HFF-Myc (cell line): Measurements from ENCODE around the gene ARHGEF4.

Experiments used
- DNase-seq: peaks from one replicate; pipeline ENCODE4 v3.0.0-alpha.2; 2011; ENCODE audit warnings: low read depth; ENCODE audit errors: extremely low read depth
- H3K4me3 ChIP-seq: replicated peaks from 2 replicates; pipeline ENCODE4 v1.5.1; 2011; ENCODE audit warnings: low read depth, mild to moderate bottlenecking, control low read depth, low read length
- TF ChIP-seq, protein P1 (sequence below): IDR thresholded peaks from 2 replicates; pipeline ENCODE4 v1.5.1; 2012; ENCODE audit warnings: mild to moderate bottlenecking, low read depth, low read length, control low read depth; ENCODE audit errors: missing control alignments

ARHGEF4 gene

DNA sequence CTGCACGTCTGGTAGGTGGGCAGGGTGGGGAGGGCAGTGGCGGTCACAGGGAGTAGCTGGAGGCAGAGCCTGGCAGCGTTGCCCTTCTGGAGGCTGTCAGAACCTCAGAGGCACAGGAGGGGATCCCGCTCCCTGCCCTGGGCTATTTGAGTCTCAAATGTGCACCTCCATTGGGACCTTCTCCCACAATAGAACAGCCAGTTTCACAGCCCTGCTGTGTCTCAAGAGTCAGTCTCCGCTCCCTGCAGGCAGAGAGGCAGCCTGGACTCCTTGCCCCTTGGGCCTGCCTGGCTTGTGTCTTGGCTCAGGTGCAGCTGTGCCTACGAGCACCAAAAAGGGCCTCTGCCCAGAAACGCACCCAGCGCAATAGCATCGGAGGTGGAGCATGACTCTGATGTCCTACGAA, 199.1 kb downstream of the ARHGEF4 start:
- TF ChIP-seq, protein P1, sequence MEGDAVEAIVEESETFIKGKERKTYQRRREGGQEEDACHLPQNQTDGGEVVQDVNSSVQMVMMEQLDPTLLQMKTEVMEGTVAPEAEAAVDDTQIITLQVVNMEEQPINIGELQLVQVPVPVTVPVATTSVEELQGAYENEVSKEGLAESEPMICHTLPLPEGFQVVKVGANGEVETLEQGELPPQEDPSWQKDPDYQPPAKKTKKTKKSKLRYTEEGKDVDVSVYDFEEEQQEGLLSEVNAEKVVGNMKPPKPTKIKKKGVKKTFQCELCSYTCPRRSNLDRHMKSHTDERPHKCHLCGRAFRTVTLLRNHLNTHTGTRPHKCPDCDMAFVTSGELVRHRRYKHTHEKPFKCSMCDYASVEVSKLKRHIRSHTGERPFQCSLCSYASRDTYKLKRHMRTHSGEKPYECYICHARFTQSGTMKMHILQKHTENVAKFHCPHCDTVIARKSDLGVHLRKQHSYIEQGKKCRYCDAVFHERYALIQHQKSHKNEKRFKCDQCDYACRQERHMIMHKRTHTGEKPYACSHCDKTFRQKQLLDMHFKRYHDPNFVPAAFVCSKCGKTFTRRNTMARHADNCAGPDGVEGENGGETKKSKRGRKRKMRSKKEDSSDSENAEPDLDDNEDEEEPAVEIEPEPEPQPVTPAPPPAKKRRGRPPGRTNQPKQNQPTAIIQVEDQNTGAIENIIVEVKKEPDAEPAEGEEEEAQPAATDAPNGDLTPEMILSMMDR: no peak
- peak overlapping the region; percentile 28 for H3K4me3 ChIP-seq
- no peak for DNase-seq

DNA sequence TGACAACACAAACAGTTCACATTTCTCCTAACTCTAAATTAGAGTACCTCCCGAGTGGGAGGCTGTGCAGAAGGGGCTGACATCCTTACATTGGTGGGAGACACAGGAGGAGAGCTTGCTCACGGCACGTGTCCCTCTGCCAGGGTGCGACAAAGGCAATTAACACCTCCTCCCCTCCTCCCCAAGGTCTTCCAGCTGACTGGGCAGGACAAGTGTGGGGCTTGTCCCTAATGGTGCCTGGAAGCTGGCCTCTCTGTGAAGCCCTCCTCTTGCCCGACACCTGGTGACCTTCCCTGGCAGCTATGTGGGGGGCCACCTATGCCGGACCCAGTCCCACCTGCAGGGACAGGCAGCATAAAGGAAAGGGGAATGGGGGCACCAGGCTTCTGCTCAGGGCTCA, 199.6 kb downstream of the ARHGEF4 start:
- no peak for DNase-seq
- TF ChIP-seq, protein P1: no peak
- H3K4me3 ChIP-seq: no peak overlapping the region

DNA sequence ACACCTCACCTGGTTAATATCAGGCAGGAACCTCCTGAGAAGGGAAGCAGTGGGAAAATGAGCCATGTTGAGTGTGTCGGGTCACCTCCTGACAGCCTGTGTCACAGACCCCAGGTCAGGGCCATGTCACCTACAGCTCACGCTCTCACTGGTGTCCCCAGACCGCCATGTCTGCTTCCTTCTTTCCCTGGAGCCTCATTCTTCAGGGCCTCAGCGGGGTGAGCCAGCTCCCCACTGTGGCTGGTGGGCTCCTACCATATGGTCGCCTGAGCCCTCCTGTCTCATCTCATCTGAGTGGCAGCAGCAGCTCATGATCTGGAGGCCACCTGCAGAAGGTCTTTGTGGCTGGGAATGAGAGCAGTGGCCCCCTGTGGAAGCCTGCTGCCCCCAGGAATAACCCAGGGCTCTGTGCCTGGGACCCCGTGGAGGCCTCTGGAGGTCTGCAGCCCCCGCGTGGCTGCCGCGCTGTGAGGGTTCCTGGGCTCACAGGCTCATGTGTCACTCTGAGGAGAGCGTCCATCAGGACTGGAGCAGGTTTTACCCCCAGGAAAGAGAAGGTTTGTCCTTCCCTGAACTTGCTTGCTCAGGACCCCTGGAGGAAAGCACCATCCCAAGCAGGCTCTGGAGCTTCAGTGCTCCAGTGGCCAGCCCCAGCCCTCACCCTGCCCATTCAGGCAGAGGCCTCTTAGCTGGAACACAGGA, 200.1 kb downstream of the ARHGEF4 start:
- DNase-seq: no peak
- H3K4me3 ChIP-seq: no peak overlapping the region
- TF ChIP-seq, protein P1: no peak

DNA sequence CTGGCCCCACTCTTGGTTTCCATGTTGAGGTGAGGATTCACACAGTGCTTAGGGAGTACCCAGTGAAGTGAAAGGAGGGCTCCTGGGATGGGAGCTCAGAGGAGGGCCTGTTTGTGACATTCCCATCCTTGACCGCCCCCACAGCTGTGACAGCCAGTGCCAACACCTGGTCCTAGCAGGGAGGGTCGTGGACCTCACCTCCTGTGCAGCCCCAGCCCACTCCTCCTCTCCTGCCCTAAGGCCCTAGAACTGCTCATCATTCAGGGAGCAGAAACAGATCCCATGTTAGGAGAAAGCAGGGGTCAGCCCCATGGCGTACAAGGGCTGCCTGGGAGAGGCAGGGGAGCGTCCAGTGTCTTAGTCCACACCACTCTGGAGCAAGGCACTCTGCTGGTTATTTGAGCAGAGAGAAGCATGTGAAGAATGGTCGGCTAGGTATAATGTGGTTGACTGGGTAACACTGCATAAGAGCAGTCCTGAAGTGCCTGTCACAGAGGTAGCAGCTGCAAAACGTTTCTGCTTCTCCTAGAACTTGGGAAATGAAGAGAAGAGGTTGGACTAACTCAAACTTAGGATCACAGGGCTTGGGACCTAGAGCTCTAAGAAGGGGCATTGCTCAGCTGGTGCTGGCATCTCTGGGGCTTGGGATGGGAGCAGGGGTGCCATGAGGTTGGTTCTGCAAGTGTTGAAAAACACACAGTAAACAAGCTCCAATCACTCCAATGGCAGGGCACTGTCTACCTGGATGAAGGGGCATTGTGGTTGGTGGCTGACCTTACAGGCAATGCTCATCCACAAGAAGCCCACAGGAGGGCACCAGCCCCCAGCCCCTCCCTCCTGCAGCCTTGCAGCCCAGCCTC, 200.9 kb downstream of the ARHGEF4 start:
- H3K4me3 ChIP-seq: no peak overlapping the region
- TF ChIP-seq, protein P1: no peak
- DNase-seq: no peak

DNA sequence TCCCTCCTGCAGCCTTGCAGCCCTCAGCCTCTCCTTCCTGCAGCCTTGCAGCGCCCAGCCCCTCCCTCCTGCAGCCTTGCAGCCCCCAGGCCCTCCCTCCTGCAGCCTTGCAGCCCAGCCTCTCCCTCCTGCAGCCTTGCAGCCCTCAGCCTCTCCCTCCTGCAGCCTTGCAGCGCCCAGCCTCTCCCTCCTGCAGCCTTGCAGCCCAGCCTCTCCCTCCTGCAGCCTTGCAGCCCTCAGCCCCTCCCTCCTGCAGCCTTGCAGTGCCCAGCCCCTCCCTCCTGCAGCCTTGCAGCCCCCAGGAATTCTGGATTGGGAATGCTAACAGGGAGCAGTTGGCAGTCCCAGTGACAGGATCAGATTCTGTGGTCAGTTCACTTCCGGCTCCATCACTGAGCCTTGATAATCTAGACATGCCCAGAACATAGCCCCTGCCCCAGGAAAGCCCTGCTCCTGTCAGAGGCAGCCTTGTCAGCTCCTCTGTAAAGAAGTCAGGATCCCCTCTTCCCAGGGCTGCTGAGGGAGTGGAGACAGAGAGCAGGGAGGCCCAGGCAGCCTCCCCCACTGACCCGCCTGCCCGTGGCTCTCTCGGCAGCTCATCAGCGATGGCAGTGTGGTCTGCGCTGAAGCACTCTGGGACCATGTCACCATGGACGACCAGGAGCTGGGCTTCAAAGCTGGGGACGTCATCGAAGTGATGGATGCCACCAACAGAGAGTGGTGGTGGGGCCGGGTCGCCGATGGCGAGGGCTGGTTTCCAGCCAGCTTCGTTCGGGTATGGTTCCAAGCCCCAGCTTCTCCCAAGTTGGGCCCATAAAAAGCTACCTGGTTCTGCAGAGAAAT, 201.8 kb downstream of the ARHGEF4 start:
- H3K4me3 ChIP-seq: no peak overlapping the region
- no peak for DNase-seq
- TF ChIP-seq, protein P1: no peak

DNA sequence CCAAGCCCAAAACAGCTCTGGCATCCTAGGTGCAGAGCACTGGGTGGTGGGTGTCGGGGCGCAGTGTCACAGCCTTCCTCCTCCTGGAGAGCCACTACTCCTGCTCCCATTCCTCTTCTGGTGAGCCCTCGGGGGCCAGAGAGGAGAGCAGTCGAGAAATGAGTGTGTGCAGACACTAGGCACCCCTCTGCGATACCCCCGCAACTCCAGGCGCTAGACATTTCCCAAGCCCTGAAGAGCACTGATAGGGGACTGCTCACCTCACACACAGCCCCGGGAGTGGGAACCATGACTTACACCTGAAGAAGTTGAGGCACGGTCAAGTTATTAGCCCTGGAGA, 202.4 kb downstream of the ARHGEF4 start:
- DNase-seq: no peak
- TF ChIP-seq, protein P1: no peak
- no peak overlapping the region for H3K4me3 ChIP-seq
